CD4-positive, alpha-beta T cell treated with Interferon alpha-2 for 1 hour (primary cell): ENCODE measurements around the gene ACOX3.
"Not testable (repeated sequence)": the region's sequence is repeated elsewhere in the genome, so short reads cannot be mapped to it uniquely, and the experiment has no call there.

ENCODE experiments used
- DNase-seq, 2 donors: peaks; one replicate each; pipeline ENCODE4 v3.0.0-alpha.2; 2020 to 2022

Gene ACOX3

DNA sequence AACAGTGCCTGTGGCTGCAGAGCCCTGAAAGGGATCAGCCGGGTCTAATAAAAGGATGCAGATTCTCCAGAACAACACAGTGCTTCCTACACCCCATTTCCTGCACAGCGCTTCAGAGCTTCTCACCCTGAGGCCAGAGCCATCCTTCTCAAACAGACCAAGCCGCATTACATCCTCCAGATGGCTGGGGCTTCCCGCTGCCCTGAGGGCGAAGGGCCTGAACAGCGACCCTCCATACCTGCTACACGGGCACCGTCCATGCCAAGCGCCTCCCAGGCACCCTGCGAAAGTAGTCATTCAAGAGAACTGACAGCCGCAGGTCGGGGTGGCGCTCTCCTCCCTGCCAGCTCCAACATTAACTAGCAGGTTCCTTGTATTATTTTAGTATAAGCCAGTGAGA lies 36.5 kb downstream of the ACOX3 start:
- DNase-seq: no peak

- peak; percentile 37 to 46 for DNase-seq
Measured at GRCh38 chr4:8403173-8403753, 37.3 kb downstream of the ACOX3 start.

DNA sequence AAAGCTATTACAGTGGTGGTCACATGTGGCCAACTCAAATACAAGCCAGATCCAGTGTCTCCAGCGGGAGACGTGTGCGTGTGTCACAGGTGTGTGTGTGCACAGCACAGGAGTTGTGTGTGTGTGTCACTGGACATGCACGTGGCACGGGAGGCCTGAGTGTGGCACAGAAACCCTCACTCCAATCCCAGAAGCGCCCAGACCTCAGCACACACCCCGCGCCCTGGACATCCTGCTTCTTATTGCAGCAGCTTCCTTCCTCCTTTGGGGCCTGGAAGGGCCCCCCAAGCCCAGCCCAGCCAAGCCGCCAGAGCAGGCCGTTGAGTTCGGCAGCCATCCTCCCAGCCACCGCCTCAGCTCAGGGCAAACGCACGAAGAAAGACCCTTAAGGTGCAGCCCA lies 37.9 kb downstream of the ACOX3 start:
- DNase-seq: no peak

DNA sequence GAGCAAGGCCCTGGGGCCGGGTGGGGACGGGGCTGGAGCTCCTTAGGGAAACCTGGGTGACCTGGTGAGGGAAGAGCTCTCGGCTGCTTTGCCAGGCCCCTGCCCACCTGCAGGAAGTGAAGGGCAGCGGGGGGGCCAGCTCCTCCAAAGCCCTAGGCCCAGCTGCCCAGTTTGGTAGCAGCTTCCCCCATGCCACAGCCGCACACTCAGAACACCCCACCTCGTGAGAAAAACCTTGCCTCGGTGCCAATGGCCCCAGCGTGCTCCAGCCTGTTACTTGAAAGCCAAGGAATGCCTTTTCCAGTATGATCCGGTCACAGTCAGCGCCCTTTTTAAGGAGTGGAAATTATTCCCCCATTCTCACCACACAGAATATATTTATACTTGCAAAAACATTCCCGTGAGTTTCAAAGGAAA lies 38.3 kb downstream of the ACOX3 start:
- DNase-seq: no peak

DNA sequence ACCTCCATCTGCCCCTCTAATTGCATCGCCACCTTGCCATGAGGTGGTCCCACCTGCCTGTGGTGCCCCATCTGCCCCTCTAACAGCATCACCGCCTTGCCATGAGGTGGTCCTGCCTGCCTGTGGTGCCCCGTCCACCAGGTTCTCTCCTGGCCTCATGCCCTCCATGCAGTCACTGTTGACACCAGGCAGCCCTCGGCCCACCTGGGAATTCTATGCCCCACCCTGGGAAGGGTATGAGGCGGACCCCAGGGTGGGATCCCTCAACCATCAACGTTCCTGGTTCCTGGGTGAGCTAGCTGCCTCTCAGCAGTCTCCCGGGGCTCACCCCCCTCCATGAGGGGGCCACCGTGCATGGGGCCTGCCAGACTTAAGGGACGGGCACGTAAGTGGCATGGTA lies 38.9 kb downstream of the ACOX3 start:
- no peak for DNase-seq

GRCh38 chr4:8400632-8401325 lies 39.7 kb downstream of the ACOX3 start:
- DNase-seq: no peak

DNA sequence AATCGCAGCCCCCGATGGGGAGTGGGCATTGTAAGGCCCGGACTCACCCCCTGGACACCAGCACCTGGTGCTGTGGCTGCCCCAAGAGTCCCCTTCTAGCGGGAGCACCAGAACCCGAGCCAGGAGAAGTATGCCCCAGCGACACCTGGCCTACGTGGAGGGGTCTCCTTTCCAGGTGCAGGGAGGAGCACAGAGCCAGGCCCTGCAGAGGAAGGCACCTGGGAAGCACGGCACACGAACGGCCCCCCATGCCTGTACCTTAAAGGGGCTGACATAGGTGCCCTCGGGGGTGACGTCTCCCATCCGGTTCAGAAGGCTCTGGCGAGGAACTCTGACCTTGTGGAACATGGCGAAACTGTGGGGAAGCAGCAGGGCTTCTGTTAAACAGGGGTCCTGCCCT lies 41.2 kb downstream of the ACOX3 start:
- no peak for DNase-seq

GRCh38 chr4:8398347-8398746 lies 42.2 kb downstream of the ACOX3 start:
- DNase-seq: no peak

GRCh38 chr4:8396762-8397406 lies 43.6 kb downstream of the ACOX3 start:
- no peak for DNase-seq

DNA sequence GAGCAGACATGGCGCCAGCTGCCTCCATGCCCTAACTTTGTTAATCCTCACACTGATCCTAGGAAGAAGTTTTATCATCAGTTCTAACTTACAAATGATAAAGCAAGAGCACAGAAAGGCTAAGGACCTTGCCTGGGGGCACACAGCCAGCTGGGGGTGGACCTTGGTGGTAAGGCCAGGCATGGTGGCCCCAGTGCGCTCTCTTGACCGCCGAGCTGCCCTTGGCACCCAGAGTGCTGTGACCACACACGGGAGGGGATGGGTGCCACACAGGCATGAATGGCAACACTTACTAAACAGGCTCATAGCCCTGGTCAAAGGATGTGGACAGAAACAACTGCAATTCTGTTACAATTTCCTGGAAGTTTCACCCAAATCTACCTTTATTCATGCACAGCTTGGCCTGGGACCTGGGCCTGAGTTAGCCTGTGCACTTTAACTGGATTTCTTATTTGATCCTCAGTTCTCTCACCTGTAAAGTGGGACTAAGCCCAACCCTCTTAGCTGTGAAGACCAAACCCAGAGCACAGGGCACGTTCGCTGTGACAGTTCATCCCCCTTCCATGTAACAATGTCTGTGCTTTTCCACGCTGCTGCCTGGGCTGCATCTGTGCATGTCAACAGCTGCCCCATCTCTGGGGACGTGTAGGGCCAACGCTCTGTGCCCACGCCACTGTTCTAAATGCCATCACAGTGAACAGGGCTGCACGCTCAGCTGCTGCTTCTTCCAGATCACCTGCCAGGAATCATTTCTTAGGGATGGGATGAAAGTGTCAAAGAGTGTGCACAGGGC lies 44.8 kb downstream of the ACOX3 start:
- DNase-seq: no peak

DNA sequence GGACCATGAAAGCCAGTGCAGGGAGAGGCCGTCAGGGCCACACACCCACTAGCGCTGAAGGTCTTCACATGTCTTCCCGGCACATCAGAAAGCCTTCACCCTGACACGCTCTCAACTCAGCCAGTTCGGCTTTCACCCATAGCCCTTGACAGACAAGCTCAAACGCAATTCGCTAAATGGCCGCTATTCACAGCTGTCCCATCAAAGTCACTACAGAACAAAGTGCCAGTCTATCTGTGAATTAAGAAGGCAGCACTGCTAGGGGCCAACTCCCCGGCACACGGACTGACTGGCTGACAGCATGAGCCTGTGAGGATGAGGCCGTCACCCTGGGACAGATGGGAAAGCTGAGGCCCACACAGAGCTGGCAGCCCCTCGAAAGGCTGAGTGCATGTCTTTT lies 45.7 kb downstream of the ACOX3 start:
- no peak for DNase-seq

DNA sequence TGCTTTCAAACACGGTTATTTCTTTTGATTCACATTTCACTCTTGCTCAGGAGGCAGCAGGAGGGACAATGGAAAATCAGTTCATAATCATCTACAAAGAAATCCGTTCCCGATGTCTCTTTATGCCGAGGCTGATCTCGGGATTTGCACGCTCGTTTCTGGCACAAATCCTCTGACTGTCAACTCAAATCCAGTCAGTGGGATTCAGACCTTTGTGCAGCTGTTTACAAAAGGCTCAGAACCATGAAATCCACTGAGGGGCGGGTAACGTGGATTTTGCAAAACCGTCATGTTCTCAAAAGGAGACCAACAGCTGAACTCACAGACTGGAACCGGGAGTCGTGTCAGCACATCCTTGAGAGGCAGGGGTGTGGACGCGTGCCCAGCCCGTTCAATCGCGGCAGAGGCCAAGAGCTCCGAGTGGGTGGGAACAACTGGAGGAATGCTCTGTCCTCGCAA lies 46.4 kb downstream of the ACOX3 start:
- no peak for DNase-seq

GRCh38 chr4:8393593-8394038 lies 46.9 kb downstream of the ACOX3 start:
- DNase-seq: no peak

- peak in 1 of 2 donors; percentile 18 for DNase-seq
Measured at GRCh38 chr4:8392591-8393190, 47.8 kb downstream of the ACOX3 start.

- DNase-seq: no peak
Measured at GRCh38 chr4:8391972-8392371, 48.6 kb downstream of the ACOX3 start.

DNA sequence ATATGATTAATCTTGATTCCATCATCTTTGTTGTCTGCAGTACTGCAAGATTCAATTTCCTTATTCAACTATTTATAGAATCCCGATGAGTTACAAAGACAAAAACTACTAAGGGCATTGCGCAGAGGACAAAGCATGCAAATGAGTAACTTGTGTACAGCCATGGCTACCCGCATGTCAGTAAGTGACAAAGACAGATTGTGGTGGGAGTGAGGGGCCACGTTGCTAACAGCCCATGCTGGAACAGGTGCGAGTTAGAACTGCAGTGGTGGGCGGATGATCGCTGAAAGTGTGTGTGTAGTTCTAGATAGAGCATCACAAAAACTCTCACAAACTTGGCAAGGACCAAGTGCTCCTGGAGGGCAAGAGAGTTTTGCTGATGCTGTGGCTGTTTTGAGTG lies 49.5 kb downstream of the ACOX3 start:
- no peak for DNase-seq

GRCh38 chr4:8390577-8390976 lies 49.9 kb downstream of the ACOX3 start:
- no peak for DNase-seq

- no peak for DNase-seq
Measured at GRCh38 chr4:8388528-8388870, 52.0 kb downstream of the ACOX3 start.

GRCh38 chr4:8387615-8388527 lies 52.7 kb downstream of the ACOX3 start:
- DNase-seq: no peak

- no peak for DNase-seq
Measured at GRCh38 chr4:8387194-8387593, 53.3 kb downstream of the ACOX3 start.

DNA sequence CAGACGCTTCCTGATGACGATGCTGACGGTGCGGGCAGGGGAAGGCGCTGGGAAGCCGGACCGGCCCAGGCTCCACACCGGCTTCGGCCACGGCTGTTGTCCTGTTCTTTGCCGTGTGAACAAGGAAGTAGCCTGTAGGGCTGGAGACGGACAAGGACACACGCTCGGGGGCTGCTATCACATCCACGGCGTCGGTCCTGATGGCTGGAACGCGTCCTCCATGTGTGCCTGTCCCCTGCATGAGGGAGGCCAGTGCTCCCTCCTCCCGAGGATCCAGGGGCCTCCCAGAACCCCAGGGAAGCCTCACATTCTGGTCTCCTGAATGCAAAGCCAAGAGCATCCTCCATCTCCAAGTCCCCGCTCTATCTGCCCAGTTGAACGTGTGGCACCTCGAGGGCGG lies 53.8 kb downstream of the ACOX3 start:
- DNase-seq: no peak

- DNase-seq: not testable (repeated sequence)
Measured at GRCh38 chr4:8386131-8386530, 54.4 kb downstream of the ACOX3 start.
